Mesothelial cell of epicardium (in vitro differentiated cells): ENCODE measurements around the gene MSH3. TPM values are rescaled to one million over a fixed set of nuclear protein-coding genes. Genes with fewer than 3 reads are reported as not detected.
"Not testable (repeated sequence)": the region's sequence is repeated elsewhere in the genome, so short reads cannot be mapped to it uniquely, and the experiment has no call there.

Source experiments
- DNase-seq, 2 experiments: peaks; one replicate each; pipeline ENCODE4 v3.0.0; 2021; ENCODE audit warnings: low spot score in 2 of 2; ENCODE audit not compliant: unreplicated experiment in 2 of 2
- H3K27ac Mint-ChIP-seq: 2 replicates; pipeline ENCODE4 v1.8.0; 2021; ENCODE audit warnings: mixed read lengths
- H3K27me3 Mint-ChIP-seq: 2 replicates; pipeline ENCODE4 v1.8.0; 2021; ENCODE audit warnings: low read depth, mixed read lengths
- H3K36me3 Mint-ChIP-seq: 2 replicates; pipeline ENCODE4 v1.8.0; 2021; ENCODE audit warnings: mixed read lengths
- H3K4me1 Mint-ChIP-seq: 2 replicates; pipeline ENCODE4 v1.8.0; 2021; ENCODE audit warnings: mixed read lengths
- H3K4me3 Mint-ChIP-seq: 2 replicates; pipeline ENCODE4 v1.8.0; 2021; ENCODE audit warnings: mild to moderate bottlenecking, moderate library complexity, mixed read lengths
- H3K9me3 Mint-ChIP-seq: 2 replicates; pipeline ENCODE4 v1.8.0; 2021; ENCODE audit warnings: mixed read lengths
- total RNA-seq: library from RNA; stranded (reverse); gene quantifications from 3 replicates; pipeline ENCODE4 v1.2.1, GENCODE V29; 2021
- TF ChIP-seq, protein P1 (sequence below): fragments of 200-600 bp; sonication (generic); IDR thresholded peaks from one replicate; pipeline ENCODE4 v1.5.0; 2021; ENCODE audit warnings: antibody characterized with exemption; ENCODE audit not compliant: unreplicated experiment

MSH3 gene
- total RNA-seq, 1 donor from 2014 or later, result 18.4 TPM

- Mint-ChIP-seq H3K9me3 (peaks cover 5% of the 10 kb centered on the region), H3K36me3 (peaks cover 11% of the 10 kb centered on the region), H3K27ac (no peak overlapping the region), H3K4me3 (no peak overlapping the region), H3K27me3 (no peaks in the 10 kb centered on the region), H3K4me1 (peaks cover 18% of the 10 kb centered on the region)
- no peak for DNase-seq
- TF ChIP-seq, protein P1, sequence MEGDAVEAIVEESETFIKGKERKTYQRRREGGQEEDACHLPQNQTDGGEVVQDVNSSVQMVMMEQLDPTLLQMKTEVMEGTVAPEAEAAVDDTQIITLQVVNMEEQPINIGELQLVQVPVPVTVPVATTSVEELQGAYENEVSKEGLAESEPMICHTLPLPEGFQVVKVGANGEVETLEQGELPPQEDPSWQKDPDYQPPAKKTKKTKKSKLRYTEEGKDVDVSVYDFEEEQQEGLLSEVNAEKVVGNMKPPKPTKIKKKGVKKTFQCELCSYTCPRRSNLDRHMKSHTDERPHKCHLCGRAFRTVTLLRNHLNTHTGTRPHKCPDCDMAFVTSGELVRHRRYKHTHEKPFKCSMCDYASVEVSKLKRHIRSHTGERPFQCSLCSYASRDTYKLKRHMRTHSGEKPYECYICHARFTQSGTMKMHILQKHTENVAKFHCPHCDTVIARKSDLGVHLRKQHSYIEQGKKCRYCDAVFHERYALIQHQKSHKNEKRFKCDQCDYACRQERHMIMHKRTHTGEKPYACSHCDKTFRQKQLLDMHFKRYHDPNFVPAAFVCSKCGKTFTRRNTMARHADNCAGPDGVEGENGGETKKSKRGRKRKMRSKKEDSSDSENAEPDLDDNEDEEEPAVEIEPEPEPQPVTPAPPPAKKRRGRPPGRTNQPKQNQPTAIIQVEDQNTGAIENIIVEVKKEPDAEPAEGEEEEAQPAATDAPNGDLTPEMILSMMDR, result no peak
Observed at GRCh38 chr5:80777347-80778287, 123.2 kb downstream of the MSH3 start.

GRCh38 chr5:80780024-80780423 is 125.6 kb downstream of the MSH3 start:
- Mint-ChIP-seq H3K9me3 (no peaks in the 10 kb centered on the region), H3K27me3 (no peaks in the 10 kb centered on the region), H3K4me1 (peaks cover 16% of the 10 kb centered on the region), H3K27ac (no peak overlapping the region), H3K36me3 (peaks cover 7% of the 10 kb centered on the region), H3K4me3 (no peak overlapping the region)
- TF ChIP-seq, protein P1, result no peak
- DNase-seq, result no peak

- no peak overlapping the region for H3K27ac Mint-ChIP-seq
- no peak overlapping the region for H3K4me3 Mint-ChIP-seq
- no peaks in the 10 kb centered on the region for H3K9me3 Mint-ChIP-seq
- H3K27me3 Mint-ChIP-seq, result no peaks in the 10 kb centered on the region
- peaks cover 16% of the 10 kb centered on the region for H3K4me1 Mint-ChIP-seq
- TF ChIP-seq, protein P1, result no peak
- H3K36me3 Mint-ChIP-seq, result peaks cover 9% of the 10 kb centered on the region
- no peak for DNase-seq
Observed at GRCh38 chr5:80780761-80781285, 126.4 kb downstream of the MSH3 start.

GRCh38 chr5:80781356-80781755 is 126.9 kb downstream of the MSH3 start:
- TF ChIP-seq, protein P1, result no peak
- peaks cover 16% of the 10 kb centered on the region for H3K4me1 Mint-ChIP-seq
- no peak overlapping the region for H3K27ac Mint-ChIP-seq
- H3K4me3 Mint-ChIP-seq, result no peak overlapping the region
- DNase-seq, result no peak
- no peaks in the 10 kb centered on the region for H3K9me3 Mint-ChIP-seq
- peaks cover 9% of the 10 kb centered on the region for H3K36me3 Mint-ChIP-seq
- no peaks in the 10 kb centered on the region for H3K27me3 Mint-ChIP-seq

- Mint-ChIP-seq H3K9me3 (no peaks in the 10 kb centered on the region), H3K27me3 (no peaks in the 10 kb centered on the region), H3K4me3 (no peak overlapping the region), H3K27ac (no peak overlapping the region), H3K36me3 (peaks cover 9% of the 10 kb centered on the region), H3K4me1 (peaks cover 10% of the 10 kb centered on the region)
- TF ChIP-seq, protein P1, result no peak
- DNase-seq, result no peak
Observed at GRCh38 chr5:80782626-80783025, 128.2 kb downstream of the MSH3 start.

DNA sequence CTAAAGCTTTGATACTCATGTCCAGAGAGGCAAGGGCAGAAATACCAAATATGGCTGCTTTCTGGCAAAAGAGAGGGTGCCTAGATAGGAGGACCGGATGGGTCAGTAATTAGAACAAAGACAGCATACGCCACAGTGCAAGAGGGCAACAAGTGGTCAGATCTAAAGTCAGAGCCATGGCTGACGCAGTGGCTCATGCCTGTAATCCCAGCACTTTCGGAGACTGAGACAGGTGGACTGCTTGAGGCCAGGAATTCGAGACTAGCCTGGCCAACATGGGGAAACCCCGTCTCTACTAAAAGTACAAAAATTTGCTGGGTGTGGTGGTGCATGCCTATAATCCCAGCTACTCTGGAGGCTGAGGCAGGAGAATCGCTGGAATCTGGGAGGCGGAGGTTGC is 129.3 kb downstream of the MSH3 start:
- H3K27me3 Mint-ChIP-seq, H3K27ac Mint-ChIP-seq, H3K4me1 Mint-ChIP-seq, DNase-seq, H3K9me3 Mint-ChIP-seq, H3K36me3 Mint-ChIP-seq, H3K4me3 Mint-ChIP-seq: not testable (repeated sequence)
